Natural killer cell treated with Interleukin-12 subunit alpha and Interleukin-12 subunit beta and Interleukin-15 and Interleukin-18, amount 100 ng/mL, for 72 hours (primary cell): ENCODE measurements around the gene MICALL1. TPM values are rescaled to one million over a fixed set of nuclear protein-coding genes. Genes with fewer than 3 reads are reported as not detected.

Source experiments
- ATAC-seq, 2 donors: fragments of 150-1000 bp; cut with Tn5 transposase in 1 of 2; sonication (Bioruptor Pico), chemical (Tn5 transposase) in 1 of 2; 2 replicates each; pipeline ENCODE4 v1.10.0; 2021
- DNase-seq: peaks from one replicate; pipeline ENCODE4 v3.0.0; 2022; ENCODE audit warnings: low spot score
- H3K27ac Mint-ChIP-seq, 2 donors: 1 replicate in 1 of 2; 2 replicates in 1 of 2; pipeline ENCODE4 v1.8.0; 2022; ENCODE audit warnings: mixed read lengths in 2 of 2, mild to moderate bottlenecking in 1 of 2, moderate library complexity in 1 of 2
- H3K27me3 Mint-ChIP-seq, 2 donors: 1 replicate in 1 of 2; 2 replicates in 1 of 2; pipeline ENCODE4 v1.8.0; 2022; ENCODE audit warnings: mixed read lengths in 2 of 2
- H3K36me3 Mint-ChIP-seq: one replicate; pipeline ENCODE4 v1.8.0; 2022; ENCODE audit warnings: mixed read lengths
- H3K4me1 Mint-ChIP-seq, 2 donors: 1 replicate in 1 of 2; 2 replicates in 1 of 2; pipeline ENCODE4 v1.8.0; 2022; ENCODE audit warnings: low read depth in 2 of 2, mixed read lengths in 2 of 2, mild to moderate bottlenecking in 1 of 2
- H3K4me3 Mint-ChIP-seq: one replicate; pipeline ENCODE4 v1.8.0; 2022; ENCODE audit warnings: mixed read lengths
- H3K9me3 Mint-ChIP-seq: 2 replicates; pipeline ENCODE4 v1.8.0; 2022; ENCODE audit warnings: mixed read lengths
- total RNA-seq, 2 donors: library from RNA; stranded (reverse); gene quantifications; one replicate each; pipeline ENCODE4 v1.2.3, GENCODE V29; 2022

The MICALL1 gene
- total RNA-seq, 2 donors from 2014 or later, result 21.3 to 24.5 TPM

DNA sequence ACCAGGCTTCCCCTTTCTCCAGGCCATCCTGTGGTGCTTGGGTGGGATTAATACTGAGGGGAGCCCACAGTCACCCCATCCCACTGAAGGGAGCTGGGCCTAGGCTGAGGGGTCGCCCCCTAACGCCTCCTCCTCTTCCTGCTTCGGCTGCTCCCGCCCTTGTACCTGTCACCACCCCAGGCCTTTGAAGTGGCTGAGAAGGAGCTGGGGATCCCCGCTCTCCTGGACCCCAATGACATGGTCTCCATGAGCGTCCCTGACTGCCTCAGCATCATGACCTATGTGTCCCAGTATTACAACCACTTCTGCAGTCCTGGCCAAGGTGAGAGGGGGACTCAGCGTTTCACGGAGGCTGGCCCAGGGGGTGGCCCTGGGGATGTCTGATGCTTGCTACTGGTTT is 6.1 kb downstream of the MICALL1 start:
- Mint-ChIP-seq H3K4me3 (no peak overlapping the region), H3K27ac (peak overlapping the region in 1 of 2 donors; percentile 33), H3K36me3 (no peaks in the 10 kb centered on the region), H3K9me3 (no peaks in the 10 kb centered on the region), H3K4me1 (peaks cover 13% of the 10 kb centered on the region in 2 donors), H3K27me3 (no peaks in the 10 kb centered on the region)
- peak in 1 of 2 donors; percentile 9 for ATAC-seq
- no peak for DNase-seq

DNA sequence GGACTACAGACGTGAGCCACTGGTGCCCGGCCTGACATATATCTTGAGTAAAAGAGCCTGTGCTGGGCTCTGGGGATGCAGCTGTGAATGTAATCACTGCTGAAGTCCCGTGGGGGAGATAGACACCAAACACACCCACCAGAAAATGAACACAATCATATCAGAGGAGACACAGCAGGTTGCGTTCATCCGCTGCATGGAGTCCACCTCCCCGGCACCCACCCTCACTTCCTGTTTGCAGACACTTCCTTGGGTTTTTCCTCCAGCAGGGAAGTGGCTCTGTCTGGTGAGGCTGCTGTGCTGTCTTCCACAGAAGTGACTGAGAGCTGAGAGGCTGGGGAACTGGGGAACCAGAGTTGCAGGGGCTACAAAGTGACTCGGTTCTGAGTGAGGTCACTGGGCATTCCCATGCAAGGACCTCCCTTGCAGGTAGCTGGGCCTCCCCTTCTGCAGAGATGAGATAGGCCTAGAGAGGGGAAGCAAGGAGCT is 7.2 kb downstream of the MICALL1 start:
- DNase-seq (no peak), ATAC-seq (no peak)
- H3K4me3 Mint-ChIP-seq, result no peak overlapping the region
- no peak overlapping the region for H3K27ac Mint-ChIP-seq
- H3K9me3 Mint-ChIP-seq, result no peaks in the 10 kb centered on the region
- peaks cover 4 to 5% of the 10 kb centered on the region in 2 donors for H3K4me1 Mint-ChIP-seq
- H3K27me3 Mint-ChIP-seq, result no peaks in the 10 kb centered on the region
- H3K36me3 Mint-ChIP-seq, result no peaks in the 10 kb centered on the region

DNA sequence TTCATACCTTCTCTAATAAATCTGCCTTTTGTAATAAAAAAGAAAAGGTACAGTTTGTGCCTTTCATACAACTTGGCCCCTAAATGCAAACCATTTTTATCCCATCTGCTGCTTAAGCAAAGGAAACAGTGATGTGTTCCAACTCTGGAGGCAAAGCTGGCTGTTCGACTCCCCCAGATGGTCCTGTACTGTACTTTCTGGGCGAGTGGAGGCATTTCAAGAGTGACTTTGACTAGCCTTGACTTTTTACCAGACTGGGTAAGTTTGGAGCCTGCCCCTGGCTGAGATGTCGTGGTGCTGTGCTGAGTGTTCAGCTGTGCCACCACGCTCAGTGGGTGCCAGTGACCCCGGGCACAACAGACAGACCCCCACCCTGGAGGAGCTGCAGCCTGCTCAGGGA is 10.2 kb downstream of the MICALL1 start:
- Mint-ChIP-seq H3K27ac (no peak overlapping the region), H3K4me1 (peaks cover 4 to 5% of the 10 kb centered on the region in 2 donors), H3K36me3 (no peaks in the 10 kb centered on the region), H3K4me3 (no peak overlapping the region), H3K9me3 (no peaks in the 10 kb centered on the region), H3K27me3 (no peaks in the 10 kb centered on the region)
- ATAC-seq (no peak), DNase-seq (no peak)

DNA sequence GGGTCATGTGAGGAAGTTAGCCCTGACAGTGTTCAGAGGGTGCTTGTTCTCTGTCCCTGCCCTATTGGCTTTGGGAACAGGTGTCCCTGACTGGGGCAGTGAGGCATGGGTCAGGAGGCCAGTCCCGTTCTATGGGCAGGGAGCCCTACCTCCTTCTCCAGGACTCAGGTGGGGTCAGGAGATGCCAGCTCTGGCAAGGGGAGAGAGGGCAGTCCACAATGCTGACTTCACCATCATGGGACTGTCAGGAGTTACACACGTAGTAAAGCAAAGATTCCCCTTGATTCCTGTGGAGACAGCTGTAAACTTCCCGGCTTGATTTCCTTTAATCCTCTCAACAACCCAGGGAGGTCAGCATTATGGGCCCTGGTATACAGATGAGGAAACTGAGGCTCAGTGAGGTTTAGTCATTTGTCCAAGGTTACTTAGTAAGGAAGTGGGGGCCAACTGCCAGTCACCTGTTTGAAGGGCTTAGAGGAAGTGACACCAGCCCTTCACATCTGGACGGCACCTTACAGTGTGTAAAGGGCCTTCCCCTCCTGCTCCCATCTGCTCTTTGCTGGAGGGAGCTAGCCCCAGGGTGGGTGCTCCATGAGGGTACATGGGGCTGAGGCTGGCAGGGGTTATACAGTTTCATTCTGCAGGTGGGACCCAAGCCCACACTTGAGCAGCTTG is 11.9 kb downstream of the MICALL1 start:
- DNase-seq (no peak), ATAC-seq (no peak)
- no peaks in the 10 kb centered on the region for H3K27me3 Mint-ChIP-seq
- no peaks in the 10 kb centered on the region for H3K9me3 Mint-ChIP-seq
- H3K4me3 Mint-ChIP-seq, result no peak overlapping the region
- peaks cover 4 to 5% of the 10 kb centered on the region in 2 donors for H3K4me1 Mint-ChIP-seq
- H3K36me3 Mint-ChIP-seq, result no peaks in the 10 kb centered on the region
- no peak overlapping the region for H3K27ac Mint-ChIP-seq

DNA sequence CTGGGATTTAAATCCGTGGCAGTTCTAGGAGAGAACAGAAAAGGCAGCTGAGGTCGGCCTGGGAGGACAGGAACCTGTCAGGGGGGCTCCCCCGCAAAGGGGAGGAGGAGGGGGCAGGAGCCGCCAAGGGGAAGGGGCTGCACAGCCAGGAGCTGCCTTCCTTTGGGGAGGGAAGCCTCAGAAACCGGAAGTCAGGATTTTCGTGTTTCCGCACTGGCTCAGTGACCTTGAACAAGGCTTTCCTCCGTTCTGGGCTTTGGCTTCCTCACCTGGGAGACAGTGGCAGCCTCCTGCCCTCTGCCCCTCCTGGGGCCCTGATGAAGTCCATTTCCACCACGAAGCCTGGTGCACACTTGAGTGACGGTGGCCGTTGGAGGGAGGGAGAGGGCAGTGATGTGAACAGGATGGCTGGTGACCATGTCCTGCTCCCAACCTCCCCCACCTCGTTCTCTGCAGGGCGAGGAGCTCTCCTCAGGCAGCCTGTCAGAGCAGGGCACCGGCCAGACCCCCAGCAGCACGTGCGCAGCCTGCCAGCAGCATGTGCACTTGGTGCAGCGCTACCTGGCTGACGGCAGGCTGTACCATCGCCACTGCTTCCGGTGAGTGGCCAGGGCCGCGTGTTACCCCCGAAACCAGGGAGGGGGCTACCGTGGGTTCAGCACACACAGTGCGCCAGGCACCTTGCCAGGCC is 12.6 kb downstream of the MICALL1 start:
- Mint-ChIP-seq H3K36me3 (no peaks in the 10 kb centered on the region), H3K4me1 (peaks cover 4 to 5% of the 10 kb centered on the region in 2 donors), H3K4me3 (no peak overlapping the region), H3K9me3 (no peaks in the 10 kb centered on the region), H3K27ac (no peak overlapping the region), H3K27me3 (no peaks in the 10 kb centered on the region)
- DNase-seq (no peak), ATAC-seq (no peak)

DNA sequence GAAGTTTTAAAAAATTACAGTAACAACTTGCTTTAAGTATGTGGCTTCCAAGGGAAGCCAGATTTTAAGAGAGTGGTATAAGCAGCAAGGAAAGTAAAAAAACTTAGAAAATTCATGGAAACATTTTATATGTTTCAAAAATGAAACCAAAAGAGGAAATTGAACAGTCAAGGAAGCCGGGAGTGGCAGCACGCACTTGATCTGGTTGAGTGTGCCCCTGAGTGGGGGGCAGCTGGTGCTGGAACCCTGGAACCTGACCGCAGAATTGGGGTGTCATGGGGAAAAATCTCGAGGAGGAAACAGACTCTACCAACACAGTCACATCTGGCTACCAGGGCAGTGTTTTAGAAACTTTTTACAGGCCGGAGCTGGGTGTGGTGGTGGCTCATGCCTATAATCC is 14.0 kb downstream of the MICALL1 start:
- DNase-seq, result no peak
- no peaks in the 10 kb centered on the region for H3K36me3 Mint-ChIP-seq
- no peaks in the 10 kb centered on the region for H3K27me3 Mint-ChIP-seq
- H3K9me3 Mint-ChIP-seq, result no peaks in the 10 kb centered on the region
- peak overlapping the region; percentile 69 to 93 for H3K27ac Mint-ChIP-seq
- H3K4me3 Mint-ChIP-seq, result peak overlapping the region; percentile 58
- ATAC-seq, result no peak
- peaks cover 4 to 5% of the 10 kb centered on the region in 2 donors for H3K4me1 Mint-ChIP-seq

DNA sequence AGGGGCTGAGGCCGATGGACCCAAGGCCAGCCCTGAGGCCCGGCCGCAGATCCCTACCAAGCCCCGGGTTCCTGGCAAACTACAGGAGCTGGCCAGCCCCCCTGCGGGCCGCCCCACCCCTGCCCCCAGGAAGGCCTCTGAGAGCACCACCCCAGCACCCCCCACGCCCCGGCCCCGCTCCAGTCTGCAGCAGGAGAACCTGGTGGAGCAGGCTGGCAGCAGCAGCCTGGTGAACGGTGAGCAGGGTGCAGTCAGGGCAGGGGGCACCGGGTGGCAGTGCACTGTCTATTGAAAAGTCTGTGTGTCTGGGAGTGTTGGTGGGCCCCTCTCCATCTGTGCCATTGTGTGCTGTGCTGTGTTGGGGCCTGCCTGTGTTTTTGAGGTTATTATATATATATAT is 16.1 kb downstream of the MICALL1 start:
- ATAC-seq (no peak), DNase-seq (no peak)
- no peak overlapping the region for H3K27ac Mint-ChIP-seq
- H3K36me3 Mint-ChIP-seq, result no peaks in the 10 kb centered on the region
- no peaks in the 10 kb centered on the region for H3K9me3 Mint-ChIP-seq
- peaks cover 4 to 5% of the 10 kb centered on the region in 2 donors for H3K4me1 Mint-ChIP-seq
- no peaks in the 10 kb centered on the region for H3K27me3 Mint-ChIP-seq
- no peak overlapping the region for H3K4me3 Mint-ChIP-seq

DNA sequence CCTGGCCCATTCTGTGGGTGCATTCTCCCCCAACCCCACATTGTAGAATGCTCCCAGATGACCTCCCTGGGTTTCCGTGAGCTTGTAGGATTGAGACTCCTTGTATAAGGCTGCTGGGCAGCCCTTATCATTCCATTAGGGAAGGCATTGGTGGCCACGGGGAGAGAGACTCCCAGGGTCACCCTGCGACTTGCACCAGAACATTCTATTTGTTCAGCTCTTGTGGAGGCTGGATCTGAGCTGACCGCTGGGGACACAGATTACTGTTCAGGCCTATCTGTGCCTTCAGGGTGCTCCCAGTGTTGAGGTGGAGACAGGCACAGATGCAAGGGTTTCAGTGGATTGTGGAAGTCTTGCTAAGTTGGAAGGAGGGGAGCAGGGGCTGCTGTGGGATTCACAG is 17.8 kb downstream of the MICALL1 start:
- H3K27me3 Mint-ChIP-seq, result no peaks in the 10 kb centered on the region

DNA sequence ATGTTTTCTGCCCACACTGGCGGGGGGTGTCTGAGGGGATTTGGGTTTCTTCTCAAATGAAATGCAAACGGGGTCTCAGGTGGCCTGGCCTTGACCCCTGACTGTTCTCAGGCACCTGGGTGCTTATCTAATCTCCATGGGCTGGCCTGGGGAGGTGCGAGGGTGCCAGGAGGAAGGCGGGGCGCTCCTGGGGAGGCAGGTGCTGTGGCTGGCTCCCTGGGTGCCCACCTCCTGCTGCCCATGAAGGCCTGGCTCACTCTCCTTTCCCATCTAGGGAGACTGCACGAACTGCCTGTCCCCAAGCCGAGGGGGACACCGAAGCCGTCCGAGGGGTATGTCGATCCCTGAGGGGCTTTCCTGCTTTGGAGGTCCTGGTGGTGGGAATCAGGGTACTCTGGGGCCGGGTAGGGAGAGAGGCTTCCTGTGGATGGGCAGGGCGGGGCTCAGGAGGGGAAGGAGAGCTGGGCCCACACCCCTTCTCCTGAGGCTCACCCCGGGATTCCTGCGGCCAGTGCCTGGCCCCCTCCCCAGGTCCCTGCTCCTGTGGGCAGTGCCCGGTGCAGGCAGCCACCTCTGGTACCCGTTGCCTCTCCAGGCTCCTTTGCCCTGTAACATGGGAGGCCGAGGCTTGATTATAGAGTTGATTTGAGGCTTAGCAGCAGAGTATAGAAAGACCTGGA is 18.4 kb downstream of the MICALL1 start:
- Mint-ChIP-seq H3K27me3 (no peaks in the 10 kb centered on the region), H3K36me3 (no peaks in the 10 kb centered on the region), H3K4me1 (peaks cover 5 to 6% of the 10 kb centered on the region in 2 donors), H3K27ac (no peak overlapping the region), H3K9me3 (no peaks in the 10 kb centered on the region), H3K4me3 (no peak overlapping the region)
- ATAC-seq (no peak), DNase-seq (no peak)

More for the DNA sequence above, 17.8 kb downstream of the MICALL1 start:
- DNase-seq (no peak), ATAC-seq (no peak)
- peaks cover 4 to 5% of the 10 kb centered on the region in 2 donors for H3K4me1 Mint-ChIP-seq
- H3K9me3 Mint-ChIP-seq, result no peaks in the 10 kb centered on the region
- no peak overlapping the region for H3K27ac Mint-ChIP-seq
- no peak overlapping the region for H3K4me3 Mint-ChIP-seq
- H3K36me3 Mint-ChIP-seq, result no peaks in the 10 kb centered on the region

DNA sequence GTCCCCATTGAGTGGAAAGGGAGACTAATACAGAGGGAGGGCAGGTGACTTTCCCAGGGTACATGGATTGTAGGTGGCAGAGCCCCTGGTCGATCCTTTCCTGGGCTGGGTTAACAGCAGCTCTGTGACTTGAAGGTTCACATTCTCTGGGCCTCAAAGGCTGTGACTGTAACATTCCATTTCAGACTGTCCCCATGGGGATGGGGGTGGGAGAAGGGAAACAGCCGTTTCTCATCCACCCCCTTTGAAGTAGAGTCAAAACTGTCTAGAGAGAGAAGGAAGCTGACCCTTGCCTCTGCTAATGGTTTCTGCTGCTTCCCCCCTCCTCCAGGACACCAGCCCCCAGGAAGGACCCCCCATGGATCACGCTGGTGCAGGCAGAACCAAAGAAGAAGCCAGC is 19.2 kb downstream of the MICALL1 start:
- Mint-ChIP-seq H3K27me3 (no peaks in the 10 kb centered on the region), H3K4me3 (no peak overlapping the region), H3K9me3 (no peaks in the 10 kb centered on the region), H3K27ac (no peak overlapping the region), H3K4me1 (peaks cover under 1 to 2% of the 10 kb centered on the region in 2 donors), H3K36me3 (no peaks in the 10 kb centered on the region)
- no peak for DNase-seq
- no peak for ATAC-seq

DNA sequence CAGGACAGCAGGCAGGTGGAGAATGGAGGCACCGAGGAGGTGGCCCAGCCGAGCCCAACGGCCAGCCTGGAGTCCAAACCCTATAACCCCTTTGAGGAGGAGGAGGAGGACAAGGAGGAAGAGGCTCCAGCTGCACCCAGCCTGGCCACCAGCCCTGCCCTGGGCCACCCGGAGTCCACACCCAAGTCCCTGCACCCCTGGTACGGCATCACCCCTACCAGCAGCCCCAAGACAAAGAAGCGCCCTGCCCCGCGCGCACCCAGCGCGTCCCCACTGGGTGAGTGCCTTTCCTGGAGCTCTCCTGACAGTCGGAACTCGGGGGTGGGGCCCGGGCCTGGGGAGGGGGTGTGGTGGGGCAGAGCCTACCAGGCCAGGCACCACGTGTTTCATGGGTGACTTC is 19.7 kb downstream of the MICALL1 start:
- DNase-seq, result no peak
- Mint-ChIP-seq H3K4me1 (peaks cover 0 to 2% of the 10 kb centered on the region in 2 donors), H3K27me3 (no peaks in the 10 kb centered on the region), H3K9me3 (no peaks in the 10 kb centered on the region), H3K27ac (no peak overlapping the region), H3K4me3 (no peak overlapping the region), H3K36me3 (no peaks in the 10 kb centered on the region)
- ATAC-seq, result no peak

DNA sequence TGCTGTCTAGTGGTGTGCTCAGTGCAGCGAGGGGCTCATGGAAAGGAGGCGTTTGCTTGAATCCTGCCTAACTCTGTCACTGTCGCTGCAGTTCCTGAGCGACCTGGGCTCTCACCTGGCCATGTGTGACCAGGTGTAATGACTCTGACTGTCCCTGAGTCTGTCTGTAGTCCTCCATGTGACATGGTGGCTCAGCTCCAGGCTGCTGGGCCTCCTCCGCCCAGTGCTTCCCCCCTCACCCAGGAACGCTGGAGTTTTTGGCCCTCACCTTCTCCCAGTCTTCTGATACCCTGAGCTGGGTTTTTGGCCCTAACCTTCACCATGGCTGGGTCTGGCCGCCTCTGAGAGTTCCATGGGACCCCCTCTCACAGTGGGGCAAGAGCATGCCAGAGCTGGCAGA is 20.3 kb downstream of the MICALL1 start:
- no peak overlapping the region for H3K27ac Mint-ChIP-seq

DNA sequence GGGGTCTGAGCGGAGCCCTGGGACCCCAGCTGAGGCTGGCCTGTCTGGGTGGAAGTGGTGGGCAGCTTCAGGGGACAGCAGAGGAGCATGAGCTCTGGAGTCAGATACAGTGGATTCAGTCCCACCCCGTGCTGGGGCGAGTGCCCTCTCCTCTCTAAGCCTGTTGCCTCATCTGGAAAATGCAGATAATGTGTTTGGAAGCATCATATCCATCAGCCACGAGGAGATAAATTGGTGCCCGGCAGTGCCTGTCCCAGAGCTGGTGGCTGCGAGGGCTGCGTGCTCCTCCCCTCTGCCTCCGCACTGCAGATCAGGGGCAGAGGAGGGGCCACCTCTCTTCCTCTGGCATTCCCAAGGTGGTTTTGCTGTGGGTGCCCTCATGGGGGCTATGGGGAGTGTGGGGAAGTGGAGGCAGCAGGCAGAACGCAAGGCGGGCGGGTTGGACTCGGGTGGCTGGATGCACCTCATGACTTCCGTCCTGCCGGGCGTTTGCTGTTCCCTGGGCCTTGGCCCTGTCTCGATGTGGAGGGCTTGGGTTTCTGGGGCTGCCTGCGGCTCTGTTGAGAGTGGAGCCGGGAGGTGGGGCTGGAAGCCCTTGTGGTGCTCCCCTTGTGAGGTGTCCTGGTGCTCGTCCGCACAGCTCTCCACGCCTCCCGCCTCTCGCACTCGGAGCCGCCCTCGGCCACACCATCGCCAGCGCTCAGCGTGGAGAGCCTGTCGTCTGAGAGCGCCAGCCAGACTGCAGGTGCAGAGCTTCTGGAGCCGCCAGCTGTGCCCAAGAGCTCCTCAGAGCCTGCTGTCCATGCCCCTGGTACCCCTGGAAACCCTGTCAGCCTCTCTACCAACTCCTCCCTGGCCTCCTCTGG is 20.9 kb downstream of the MICALL1 start:
- Mint-ChIP-seq H3K36me3 (no peaks in the 10 kb centered on the region), H3K9me3 (no peaks in the 10 kb centered on the region), H3K4me1 (peaks cover 0 to 2% of the 10 kb centered on the region in 2 donors), H3K27ac (no peak overlapping the region), H3K4me3 (no peak overlapping the region), H3K27me3 (no peaks in the 10 kb centered on the region)
- no peak for DNase-seq
- no peak for ATAC-seq

More for the DNA sequence above, 20.3 kb downstream of the MICALL1 start:
- DNase-seq (no peak), ATAC-seq (no peak)
- no peaks in the 10 kb centered on the region for H3K9me3 Mint-ChIP-seq
- no peaks in the 10 kb centered on the region for H3K27me3 Mint-ChIP-seq
- H3K36me3 Mint-ChIP-seq, result no peaks in the 10 kb centered on the region
- H3K4me1 Mint-ChIP-seq, result peaks cover 0 to 2% of the 10 kb centered on the region in 2 donors
- no peak overlapping the region for H3K4me3 Mint-ChIP-seq
